ENCODE results near the gene CFAP46.
"Not testable (repeated sequence)": the region's sequence is repeated elsewhere in the genome, so short reads cannot be mapped to it uniquely, and the experiment has no call there.

CFAP46 gene

GRCh38 chr10:132858121-132859081 is 84.0 kb downstream of the CFAP46 start:
- DNase-seq, result no peak

GRCh38 chr10:132856869-132857524 is 85.4 kb downstream of the CFAP46 start:
- DNase-seq, result no peak

GRCh38 chr10:132855889-132856288 is 86.5 kb downstream of the CFAP46 start:
- no peak for DNase-seq

GRCh38 chr10:132851451-132851850 is 90.9 kb downstream of the CFAP46 start:
- DNase-seq, result no peak

GRCh38 chr10:132850896-132851295 is 91.5 kb downstream of the CFAP46 start:
- DNase-seq, result no peak

GRCh38 chr10:132850246-132850645 is 92.1 kb downstream of the CFAP46 start:
- DNase-seq, result no peak

- no peak for DNase-seq
Observed at GRCh38 chr10:132849546-132850031, 92.8 kb downstream of the CFAP46 start.

- DNase-seq, result no peak
Observed at GRCh38 chr10:132848951-132849545, 93.3 kb downstream of the CFAP46 start.

- no peak for DNase-seq
Observed at GRCh38 chr10:132848291-132848701, 94.1 kb downstream of the CFAP46 start.

GRCh38 chr10:132847856-132848255 is 94.5 kb downstream of the CFAP46 start:
- no peak for DNase-seq

- DNase-seq, result no peak
Observed at GRCh38 chr10:132847416-132847777, 95.0 kb downstream of the CFAP46 start.

- DNase-seq, result no peak
Observed at GRCh38 chr10:132846631-132847415, 95.5 kb downstream of the CFAP46 start.

GRCh38 chr10:132845780-132846595 is 96.4 kb downstream of the CFAP46 start:
- no peak for DNase-seq

- no peak for DNase-seq
Observed at GRCh38 chr10:132845041-132845551, 97.3 kb downstream of the CFAP46 start.

- no peak for DNase-seq
Observed at GRCh38 chr10:132844069-132844809, 98.1 kb downstream of the CFAP46 start.

GRCh38 chr10:132843276-132843675 is 99.1 kb downstream of the CFAP46 start:
- DNase-seq, result not testable (repeated sequence)

- DNase-seq, result no peak
Observed at GRCh38 chr10:132842397-132842796, 100.0 kb downstream of the CFAP46 start.

GRCh38 chr10:132841615-132841975 is 100.8 kb downstream of the CFAP46 start:
- no peak for DNase-seq

- DNase-seq, result no peak
Observed at GRCh38 chr10:132840698-132841614, 101.4 kb downstream of the CFAP46 start.

- DNase-seq, result no peak
Observed at GRCh38 chr10:132839061-132839460, 103.3 kb downstream of the CFAP46 start.
